ENCODE data around the gene HMCN1.

DNA sequence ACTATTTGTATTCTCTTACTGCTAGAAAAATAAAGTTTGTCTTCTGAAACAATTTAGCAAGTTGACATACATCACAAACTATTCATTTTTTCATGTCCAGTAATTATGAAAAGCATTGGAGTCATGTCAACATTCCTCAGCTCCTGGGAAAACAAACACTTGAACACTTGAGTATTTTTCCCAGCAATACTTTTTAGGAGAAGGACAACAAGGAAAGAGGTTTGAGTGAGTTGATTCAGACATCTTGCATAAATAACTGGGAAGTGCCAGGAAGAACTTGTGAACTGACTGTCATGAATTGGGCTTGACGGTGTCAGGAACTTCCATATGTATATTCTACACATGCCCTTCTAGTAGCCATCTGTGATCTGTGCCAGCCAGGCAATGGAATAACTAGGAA lies 195.6 kb downstream of the HMCN1 start:
- TF ChIP-seq, protein P1, sequence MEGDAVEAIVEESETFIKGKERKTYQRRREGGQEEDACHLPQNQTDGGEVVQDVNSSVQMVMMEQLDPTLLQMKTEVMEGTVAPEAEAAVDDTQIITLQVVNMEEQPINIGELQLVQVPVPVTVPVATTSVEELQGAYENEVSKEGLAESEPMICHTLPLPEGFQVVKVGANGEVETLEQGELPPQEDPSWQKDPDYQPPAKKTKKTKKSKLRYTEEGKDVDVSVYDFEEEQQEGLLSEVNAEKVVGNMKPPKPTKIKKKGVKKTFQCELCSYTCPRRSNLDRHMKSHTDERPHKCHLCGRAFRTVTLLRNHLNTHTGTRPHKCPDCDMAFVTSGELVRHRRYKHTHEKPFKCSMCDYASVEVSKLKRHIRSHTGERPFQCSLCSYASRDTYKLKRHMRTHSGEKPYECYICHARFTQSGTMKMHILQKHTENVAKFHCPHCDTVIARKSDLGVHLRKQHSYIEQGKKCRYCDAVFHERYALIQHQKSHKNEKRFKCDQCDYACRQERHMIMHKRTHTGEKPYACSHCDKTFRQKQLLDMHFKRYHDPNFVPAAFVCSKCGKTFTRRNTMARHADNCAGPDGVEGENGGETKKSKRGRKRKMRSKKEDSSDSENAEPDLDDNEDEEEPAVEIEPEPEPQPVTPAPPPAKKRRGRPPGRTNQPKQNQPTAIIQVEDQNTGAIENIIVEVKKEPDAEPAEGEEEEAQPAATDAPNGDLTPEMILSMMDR (IDR thresholded peaks at IDR 0.05): no peak
- no peak for TF ChIP-seq POLR2A (IDR thresholded peaks at IDR 0.05; ENCODE audit: low read depth)
- no peak for TF ChIP-seq POLR2AphosphoS5 (IDR thresholded peaks at IDR 0.05)
- no peak for TF ChIP-seq EP300 (IDR thresholded peaks at IDR 0.05)

All from esophagus muscularis mucosa (tissue), 4 donors.